ENCODE results near the gene GOLGA8K.
"Not testable (repeated sequence)": the region's sequence is repeated elsewhere in the genome, so short reads cannot be mapped to it uniquely, and the experiment has no call there.

- TF ChIP-seq CTCF, POLR2A (IDR thresholded peaks at IDR 0.05): not testable (repeated sequence)
Observed at GRCh38 chr15:32434102-32434963, 31.2 kb upstream of the GOLGA8K start.
